DMS153 treated with DMSO at 0.1 percent for 48 hours (cell line): Measurements from ENCODE around the gene CYP20A1.
"Not testable (repeated sequence)": the region's sequence is repeated elsewhere in the genome, so short reads cannot be mapped to it uniquely, and the experiment has no call there.

ENCODE experiments used
- DNase-seq: peaks from one replicate; lab custom pipeline; 2025; ENCODE audit not compliant: unreplicated experiment; lab: John Stamatoyannopoulos, UW

CYP20A1 gene, protein sequence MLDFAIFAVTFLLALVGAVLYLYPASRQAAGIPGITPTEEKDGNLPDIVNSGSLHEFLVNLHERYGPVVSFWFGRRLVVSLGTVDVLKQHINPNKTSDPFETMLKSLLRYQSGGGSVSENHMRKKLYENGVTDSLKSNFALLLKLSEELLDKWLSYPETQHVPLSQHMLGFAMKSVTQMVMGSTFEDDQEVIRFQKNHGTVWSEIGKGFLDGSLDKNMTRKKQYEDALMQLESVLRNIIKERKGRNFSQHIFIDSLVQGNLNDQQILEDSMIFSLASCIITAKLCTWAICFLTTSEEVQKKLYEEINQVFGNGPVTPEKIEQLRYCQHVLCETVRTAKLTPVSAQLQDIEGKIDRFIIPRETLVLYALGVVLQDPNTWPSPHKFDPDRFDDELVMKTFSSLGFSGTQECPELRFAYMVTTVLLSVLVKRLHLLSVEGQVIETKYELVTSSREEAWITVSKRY

DNA sequence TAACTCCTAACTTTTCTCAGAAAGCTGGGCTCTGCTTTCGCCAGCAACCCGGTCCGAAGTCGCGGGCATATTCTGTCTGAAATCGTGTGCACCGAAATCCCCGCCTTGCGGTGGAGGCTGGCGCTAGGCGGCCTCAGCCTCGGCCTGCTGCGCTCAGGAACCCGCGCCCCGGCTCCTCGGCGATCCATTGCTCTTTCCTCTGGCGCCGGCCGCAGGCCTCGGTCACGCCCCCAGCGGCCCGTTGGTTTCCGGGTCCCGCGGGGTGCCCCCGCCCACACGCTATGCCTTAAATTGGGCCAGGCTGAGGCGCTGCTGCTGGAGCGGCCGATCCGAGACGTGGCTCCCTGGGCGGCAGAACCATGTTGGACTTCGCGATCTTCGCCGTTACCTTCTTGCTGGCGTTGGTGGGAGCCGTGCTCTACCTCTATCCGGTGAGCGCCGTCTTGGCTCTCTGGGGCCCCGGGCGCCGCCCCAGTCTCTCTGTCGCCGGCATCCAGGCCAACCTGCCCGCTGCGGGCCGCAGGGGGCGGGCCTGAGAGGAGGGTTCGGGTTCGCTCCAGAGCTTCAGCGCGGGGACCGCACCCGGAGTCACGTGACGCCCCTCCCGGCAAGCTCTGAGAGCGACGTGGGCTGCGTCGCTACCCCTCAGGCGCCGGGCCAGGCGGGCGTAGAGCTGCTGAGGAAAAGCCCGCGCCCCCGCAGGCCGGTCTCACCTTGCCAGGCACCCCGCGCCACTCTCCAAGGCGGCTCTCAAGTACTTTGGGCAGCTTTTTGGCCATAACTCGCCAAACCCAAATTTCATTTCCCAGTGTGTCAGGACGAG, at the start of gene CYP20A1:
Gene CYP20A1, plus strand, starts transcription at position 315 of the 823 bp plus-strand sequence. Its CDS starts 45 bp downstream, at position 360.
- peak; percentile 97 for DNase-seq

DNA sequence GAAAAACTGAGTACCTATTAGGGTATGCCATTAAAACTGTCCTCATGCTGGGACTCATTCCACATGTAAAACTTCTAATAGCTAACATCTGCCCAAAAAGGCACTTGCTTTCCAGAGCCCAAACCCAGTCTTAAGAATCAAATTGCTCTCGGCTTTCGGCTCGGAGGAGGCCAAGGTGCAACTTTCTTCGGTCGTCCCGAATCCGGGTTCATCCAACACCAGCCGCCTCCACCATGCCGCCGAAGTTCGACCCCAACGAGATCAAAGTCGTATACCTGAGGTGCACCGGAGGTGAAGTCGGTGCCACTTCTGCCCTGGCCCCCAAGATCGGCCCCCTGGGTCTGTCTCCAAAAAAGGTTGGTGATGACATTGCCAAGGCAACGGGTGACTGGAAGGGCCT, 48.3 kb upstream of the CYP20A1 start:
- not testable (repeated sequence) for DNase-seq

DNA sequence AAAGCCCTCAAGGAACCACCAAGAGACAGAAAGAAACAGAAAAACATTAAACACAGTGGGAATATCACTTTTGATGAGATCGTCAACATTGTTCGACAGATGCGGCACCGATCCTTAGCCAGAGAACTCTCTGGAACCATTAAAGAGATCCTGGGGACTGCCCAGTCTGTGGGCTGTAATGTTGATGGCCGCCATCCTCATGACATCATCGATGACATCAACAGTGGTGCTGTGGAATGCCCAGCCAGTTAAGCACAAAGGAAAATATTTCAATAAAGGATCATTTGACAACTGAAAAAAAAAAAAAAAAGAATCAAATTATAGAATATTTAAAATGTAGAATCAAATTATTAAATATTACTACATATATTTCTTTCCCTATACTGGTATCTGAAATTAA, 47.8 kb upstream of the CYP20A1 start:
- not testable (repeated sequence) for DNase-seq

DNA sequence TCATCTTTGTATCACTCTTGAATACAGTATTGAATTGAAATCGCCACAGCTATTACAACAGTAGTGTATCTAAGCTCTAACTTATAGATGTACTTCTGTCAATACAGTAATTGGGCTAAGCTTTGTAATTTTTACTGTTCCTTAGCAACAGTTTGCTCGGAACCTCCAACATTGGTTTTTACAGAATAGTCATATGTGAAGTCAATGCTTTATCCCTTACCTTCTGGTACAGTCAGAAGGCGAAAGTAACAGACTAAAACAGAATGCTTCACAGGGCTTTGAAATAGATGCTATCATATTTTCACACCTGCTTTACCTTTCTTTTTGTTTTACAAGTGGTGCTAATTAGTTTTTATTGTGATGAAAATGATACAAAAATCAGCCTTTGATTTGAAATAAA, 46.9 kb upstream of the CYP20A1 start:
- no peak for DNase-seq

DNA sequence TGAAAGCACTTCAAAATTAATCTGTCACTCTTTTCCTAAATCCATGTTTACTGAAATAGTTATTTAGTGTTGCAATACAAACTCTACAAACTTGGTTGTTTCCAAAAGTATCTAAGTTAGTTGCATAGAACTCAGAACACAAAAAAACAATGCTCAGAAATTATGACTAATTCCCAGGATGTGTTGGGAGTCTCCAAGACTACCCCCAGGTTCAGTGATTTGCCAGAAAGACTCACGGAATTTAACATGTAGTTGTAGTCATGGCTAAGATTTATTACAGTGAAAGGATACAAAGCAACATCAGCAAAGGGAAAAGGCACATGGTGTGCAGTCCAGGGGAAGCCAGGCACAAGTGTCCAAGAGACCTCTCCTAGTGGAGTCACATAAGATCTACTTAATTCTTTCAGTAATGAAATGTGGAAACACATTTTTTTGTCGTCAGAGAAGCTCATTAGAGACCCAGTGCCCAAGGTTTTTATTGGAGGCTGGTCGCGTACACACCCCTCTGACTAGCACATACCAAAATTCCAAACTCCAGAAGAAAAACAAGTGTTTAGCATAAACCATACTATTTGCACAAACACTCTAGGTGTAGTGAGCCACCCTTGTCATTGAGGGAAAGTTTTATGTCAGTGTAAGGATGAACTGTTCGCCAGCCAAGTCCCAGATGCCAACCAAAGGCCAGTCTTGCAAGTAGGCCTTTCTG, 43.3 kb upstream of the CYP20A1 start:
- DNase-seq = no peak

DNA sequence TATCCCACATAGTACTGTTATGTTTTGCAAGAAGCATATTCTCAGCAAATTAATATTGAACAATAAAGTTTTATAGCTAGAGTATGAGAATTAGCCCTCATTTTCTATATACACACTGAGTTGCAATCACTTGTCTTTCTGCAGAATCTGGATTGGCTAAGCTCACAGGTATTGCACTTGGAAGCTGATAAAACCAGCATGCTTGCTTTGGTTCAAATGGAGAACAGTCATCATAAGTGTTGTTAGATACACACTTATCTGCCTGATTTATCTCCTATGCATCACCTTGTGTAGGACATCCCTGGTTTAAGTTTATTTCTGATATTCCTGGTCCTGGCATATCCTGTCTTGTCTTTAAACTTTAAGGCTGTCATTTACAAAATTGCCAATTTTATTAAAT, 38.0 kb upstream of the CYP20A1 start:
- no peak for DNase-seq

DNA sequence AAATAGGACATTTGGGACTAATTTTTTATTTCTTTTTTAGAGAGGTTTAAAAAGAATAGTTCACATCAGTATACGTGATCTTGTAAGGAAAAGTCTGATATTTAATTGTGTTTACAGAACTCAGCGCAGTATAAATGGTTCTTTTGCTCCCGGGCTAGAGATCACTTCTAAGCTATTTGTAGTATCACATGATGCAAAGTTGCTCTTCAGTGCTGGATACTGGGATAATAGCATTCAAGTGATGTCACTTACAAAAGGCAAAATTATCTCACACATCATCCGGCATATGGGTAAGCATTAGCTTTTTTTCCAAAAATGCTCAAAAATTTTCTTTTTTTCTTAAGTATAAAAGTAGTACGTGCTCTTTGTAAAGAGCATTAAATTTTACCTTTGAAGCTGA, 37.4 kb upstream of the CYP20A1 start:
- no peak for DNase-seq

DNA sequence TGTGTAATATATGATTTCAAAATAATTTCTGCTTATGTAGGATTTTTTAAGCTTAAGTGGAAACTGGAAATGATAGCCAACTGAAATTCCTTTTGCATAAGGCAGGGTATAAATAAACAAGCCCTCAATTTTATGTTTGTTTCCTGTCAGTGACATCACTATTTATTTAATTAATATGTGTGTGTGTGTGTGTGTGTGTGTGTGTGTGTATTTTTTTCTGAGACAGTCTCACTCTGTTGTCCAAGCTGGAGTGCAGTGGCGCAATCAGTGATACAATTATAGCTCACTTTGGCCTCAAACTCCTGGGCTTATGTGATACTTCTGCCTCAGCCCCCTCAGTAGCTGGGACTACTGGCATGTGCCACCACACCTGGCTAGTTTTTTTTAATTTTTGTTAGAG, 29.3 kb upstream of the CYP20A1 start:
- no peak for DNase-seq

DNA sequence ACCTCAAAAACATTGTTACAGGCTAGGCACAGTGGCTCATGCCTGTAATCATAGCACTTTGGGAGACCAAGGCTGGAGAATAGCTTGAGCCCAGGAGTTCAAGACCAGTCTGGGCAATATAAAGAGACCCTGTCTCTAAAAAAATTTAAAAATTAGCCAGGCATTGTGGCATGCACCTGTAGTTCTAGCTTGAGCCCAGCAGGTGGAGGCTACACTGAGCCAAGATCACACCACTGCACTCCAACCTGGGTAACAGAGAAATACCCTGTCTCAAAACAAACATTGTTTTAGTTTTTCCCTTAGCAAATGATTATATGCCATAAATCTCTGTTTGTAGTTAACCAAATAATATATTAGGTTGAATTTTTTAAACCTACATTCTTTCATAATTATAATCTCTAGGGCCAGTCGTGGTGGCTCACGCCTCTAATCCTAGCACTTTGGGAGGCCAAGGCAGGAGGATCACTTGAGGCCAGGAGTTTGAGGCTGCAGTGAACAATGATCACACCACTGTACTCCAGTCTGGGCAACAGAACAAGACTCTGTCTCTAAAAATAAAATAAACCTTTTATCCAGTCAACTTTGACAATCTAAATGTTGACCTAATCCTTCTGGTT, 13.3 kb upstream of the CYP20A1 start:
- DNase-seq = no peak

DNA sequence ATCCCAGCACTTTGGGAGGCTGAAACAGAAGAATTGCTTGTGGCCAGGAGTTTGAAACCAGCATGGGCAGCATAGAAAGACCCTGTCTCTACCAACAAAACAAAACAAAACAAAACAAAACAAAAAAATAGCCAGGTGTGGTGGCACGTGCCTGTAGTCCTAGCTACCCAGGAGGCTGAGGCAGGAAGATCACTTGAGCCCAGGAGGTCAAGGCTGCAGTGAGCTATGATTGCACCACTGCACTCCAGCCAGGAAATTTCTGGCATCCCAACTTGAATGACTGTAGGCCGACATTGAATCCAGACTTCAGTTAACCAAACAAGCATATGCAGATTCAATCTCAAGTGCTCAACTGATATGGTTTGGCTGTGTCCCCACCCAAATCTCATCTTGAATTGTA, 9.1 kb upstream of the CYP20A1 start:
- not testable (repeated sequence) for DNase-seq

DNA sequence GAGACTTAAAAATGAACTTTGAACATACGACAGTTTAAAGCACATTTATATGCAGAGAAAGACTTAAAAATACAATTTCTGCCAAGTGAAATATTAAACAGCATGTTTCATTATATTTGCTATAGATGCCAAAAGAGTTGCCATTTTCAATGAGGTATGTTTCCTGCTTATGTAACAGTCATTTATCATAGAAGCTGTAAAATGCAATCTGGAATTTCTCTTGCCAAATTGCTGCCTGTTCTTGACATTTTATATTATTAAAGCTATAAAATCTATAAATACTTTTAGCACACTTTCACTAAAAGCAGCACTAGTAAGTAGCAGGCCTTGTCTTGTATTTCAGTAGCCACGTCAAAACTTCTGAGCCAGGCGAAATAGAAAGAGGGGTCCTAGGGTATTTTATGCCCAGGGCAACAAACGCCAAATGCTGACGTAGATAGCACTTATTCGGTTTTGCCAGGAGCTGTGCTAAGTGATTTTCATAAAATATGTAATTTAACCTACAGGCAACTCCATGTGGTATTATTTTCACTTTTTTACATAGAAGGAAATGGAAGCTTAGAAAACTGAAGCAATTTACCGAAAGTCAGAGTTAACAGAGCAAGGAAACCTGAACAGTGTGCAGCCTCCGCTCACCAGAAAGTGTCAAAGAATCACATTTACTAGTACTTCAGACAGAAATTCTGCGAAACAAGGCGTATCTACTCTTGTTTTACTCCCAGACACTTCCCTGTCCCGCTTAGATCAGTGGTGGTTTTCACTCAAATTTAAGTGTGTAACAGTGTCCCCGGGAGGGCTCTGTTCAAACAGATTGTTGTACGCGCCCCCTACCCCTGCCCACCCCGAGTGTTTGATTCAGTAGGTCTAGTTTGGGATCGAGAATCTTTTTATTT, 1.2 kb upstream of the CYP20A1 start:
- DNase-seq = no peak

DNA sequence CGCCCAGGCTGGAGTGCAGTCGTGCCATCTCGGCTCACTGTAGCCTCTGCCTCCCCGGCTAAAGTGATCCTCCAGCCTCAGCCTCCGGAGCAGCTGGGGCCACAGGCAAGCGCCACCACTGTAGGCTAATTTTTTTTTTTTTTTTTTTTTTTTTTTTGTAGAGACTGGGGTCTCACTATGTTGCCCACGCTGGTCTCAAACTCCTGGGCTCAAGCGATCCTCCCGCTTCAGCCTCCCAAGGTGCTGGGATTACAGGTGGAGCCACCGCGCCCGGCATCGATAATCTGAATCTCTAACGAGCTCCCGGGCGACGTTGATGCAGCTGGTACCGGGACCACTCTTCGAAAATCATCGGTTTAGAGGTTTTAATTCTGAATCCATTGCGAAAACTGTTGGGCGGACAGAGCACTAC, 520 bp upstream of the CYP20A1 start:
- no peak for DNase-seq

DNA sequence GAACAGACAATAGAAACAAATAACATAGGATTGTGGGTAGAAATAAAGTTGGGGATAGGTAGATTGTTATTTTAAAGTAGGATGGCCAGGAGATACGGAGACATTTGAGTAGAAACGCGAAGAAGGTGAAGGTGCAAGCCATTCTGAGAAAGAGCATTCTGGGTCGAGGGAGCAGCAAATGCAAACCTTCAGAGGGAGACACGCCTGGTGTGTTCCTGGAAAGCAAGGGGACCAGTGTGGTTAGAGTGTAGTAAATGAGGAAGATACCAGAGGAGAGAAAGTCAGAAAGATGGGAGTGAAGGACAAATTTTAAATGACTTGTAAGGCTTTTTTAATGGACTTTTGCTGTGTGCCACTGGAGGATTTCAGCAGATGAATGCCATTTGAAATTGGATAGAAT, 1.7 kb downstream of the CYP20A1 start:
- DNase-seq = no peak

DNA sequence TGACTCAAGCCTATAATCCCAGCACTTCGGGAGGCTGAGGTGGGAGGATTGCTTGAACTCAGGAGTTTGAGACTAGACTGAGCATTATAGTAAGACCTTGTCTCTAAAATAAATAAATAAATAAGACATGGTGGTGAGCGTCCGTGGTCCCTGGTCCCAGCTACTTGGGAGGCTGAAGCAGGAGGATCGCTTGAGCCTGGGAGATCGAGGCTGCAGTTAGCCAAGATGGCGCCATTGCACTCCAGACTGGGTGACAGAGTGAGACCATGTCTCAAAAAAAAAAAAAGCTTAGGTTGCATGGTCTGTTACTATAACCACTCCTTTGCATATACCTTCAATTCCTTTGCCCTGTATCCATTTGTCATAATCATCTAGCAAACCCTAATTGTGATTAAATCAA, 3.7 kb downstream of the CYP20A1 start:
- DNase-seq = no peak

DNA sequence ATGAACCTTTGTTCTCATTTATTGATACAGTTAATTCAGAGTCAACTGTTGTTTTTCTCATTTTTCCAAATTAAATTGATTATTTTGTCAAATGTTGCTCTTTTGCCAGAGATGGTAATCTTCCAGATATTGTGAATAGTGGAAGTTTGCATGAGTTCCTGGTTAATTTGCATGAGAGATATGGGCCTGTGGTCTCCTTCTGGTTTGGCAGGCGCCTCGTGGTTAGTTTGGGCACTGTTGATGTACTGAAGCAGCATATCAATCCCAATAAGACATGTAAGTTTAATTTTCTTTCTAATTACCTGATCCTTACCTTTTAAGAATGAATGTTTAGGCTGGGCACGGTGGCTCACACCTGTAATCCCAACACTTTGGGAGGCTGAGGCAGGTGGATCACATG, 7.8 kb downstream of the CYP20A1 start:
- DNase-seq = no peak

DNA sequence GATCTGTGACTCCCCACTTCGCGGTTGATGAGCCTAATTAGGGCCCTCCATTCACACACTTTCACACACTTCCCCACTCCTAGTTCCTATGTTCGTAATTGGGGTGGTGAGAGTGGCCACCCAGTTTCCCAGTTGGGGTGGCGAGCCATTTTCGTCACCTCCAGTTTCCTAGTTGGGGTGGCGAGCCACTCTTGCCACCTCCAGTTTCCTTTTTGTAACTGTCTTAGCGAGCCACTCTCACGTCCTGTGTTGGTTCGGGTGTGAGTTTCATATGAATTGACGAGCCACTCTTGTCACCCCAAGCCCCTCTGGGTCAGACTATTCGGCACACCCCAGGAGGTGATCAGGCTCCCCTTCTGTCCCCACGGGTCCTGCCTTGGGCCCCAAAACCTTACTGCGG, 14.0 kb downstream of the CYP20A1 start:
- DNase-seq = no peak

DNA sequence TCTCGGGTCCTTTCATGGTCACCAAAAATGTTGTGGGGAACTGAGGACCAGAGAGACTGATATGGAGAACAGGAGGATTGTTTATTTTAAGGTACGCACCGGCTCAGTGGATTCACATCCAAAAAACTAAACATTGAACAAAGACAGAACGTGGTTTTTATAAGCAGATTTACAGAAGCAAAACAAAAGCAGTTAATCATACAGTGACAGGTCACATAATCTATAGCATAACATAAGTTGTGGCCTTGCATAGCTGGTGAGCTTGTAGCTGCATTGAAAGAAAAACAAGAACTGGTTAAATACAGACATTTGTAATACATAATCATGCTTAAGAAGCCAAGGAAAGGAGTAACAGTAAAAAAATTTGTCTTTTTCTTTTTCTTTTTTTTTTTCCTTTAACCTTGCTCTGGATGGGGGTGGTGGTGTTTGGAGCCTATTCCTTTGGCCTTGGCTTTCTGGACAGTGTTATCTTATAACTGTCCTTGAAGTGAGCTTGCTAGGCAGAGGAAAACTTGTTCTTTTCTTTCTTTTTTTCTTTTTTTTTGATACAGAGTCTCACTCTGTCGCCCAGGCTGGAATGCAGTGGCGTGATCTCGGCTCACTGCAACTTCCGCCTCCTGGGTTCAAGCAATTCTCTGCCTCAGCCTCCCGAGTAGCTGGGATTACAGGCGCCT, 14.7 kb downstream of the CYP20A1 start:
- DNase-seq = not testable (repeated sequence)

DNA sequence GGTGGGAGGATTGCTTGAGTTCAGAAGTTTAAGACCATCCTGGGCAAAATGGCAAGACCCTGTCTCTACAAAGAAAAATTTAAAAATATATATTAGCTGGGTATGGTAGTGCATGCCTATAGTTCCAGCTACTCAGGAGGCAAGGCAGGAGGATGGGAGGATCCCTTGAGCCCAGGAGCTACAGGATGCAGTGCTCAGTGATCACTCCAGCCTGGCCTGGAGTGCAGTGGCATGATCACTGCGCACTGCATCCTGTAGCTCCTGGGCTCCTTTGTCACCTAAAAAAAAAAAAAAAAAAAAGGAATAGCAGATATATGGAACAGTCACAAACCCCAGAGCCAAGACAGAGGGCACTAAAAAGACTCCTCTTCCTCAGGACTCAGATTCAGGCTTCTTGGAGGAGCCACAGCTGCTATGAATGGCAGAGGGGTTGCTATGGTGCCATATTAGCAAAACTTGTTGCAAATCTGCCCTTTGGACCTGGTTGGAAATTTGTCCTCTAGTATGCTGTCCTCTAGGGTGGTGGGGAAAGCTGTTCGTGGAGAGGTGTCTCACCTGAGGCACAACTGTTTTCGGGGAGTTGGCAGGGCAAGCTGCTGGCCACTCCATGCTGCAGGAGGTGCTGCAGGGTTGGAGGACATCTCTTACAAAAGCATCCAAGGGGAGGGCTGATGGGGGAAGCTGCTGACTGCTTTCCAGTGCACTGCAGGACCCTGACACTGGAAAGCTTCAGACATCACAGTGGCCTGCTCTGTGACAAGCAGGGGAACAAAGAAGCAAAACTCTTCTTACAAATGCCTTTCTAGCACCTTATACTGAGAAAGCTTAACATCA, 22.7 kb downstream of the CYP20A1 start:
- no peak for DNase-seq

DNA sequence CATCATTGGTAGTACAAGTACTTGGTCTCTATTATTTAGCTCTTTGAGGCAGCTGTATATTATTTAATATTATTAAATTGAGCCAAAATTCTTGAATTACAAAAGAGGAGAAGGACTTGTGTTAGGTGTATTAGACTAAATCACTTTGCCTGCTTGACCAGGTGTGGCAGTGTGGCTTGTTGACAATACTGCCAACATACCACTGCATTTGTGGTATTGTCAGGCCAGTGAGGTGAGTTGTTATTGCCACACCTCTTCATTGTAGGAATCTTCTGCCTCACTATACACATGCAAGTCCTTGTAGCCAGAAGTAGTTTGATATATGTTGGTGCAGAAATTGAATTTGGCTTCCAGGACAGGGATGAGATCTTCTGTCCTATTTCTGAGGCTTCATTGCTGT, 40.5 kb downstream of the CYP20A1 start:
- DNase-seq = no peak
